GM21723 (cell line): ENCODE results near the gene RAB5IF.
"Not testable (repeated sequence)": the region's sequence is repeated elsewhere in the genome, so short reads cannot be mapped to it uniquely, and the experiment has no call there.

Source experiments
- ATAC-seq: cut with Tn5 transposase; IDR thresholded peaks from one replicate; pipeline ENCODE4 v1.9.1; 2021; ENCODE audit warnings: mild to moderate bottlenecking, moderate library complexity; ENCODE audit not compliant: unreplicated experiment

Gene RAB5IF

GRCh38 chr20:36605399-36606157, at the start of gene RAB5IF:
TSS of gene RAB5IF (plus strand) at chr20:36605779. CDS start at chr20:36605952, 173 bp downstream.
- peak; percentile 82 for ATAC-seq

- ATAC-seq, result no peak
Measured at GRCh38 chr20:36562724-36563123, 42.9 kb upstream of the RAB5IF start.

- no peak for ATAC-seq
Measured at GRCh38 chr20:36563374-36563773, 42.2 kb upstream of the RAB5IF start.

GRCh38 chr20:36564078-36564725, 41.4 kb upstream of the RAB5IF start:
- ATAC-seq, result not testable (repeated sequence)

- ATAC-seq, result not testable (repeated sequence)
Measured at GRCh38 chr20:36564726-36565121, 40.9 kb upstream of the RAB5IF start.

GRCh38 chr20:36565520-36565919, 40.1 kb upstream of the RAB5IF start:
- ATAC-seq, result no peak

- ATAC-seq, result no peak
Measured at GRCh38 chr20:36569847-36570429, 35.6 kb upstream of the RAB5IF start.

GRCh38 chr20:36571564-36572504, 33.7 kb upstream of the RAB5IF start:
- ATAC-seq, result no peak

GRCh38 chr20:36572701-36573102, 32.9 kb upstream of the RAB5IF start:
- ATAC-seq, result peak; percentile 30

- peak; percentile 63 for ATAC-seq
Measured at GRCh38 chr20:36573103-36573797, 32.3 kb upstream of the RAB5IF start, which contains the start of gene TGIF2. TSS of gene TGIF2 (plus strand) at chr20:36573597. CDS start at chr20:36578775, 5,178 bp downstream.

- no peak for ATAC-seq
Measured at GRCh38 chr20:36573798-36574365, 31.7 kb upstream of the RAB5IF start.

GRCh38 chr20:36574366-36575135, 31.0 kb upstream of the RAB5IF start:
- no peak for ATAC-seq

- ATAC-seq, result no peak
Measured at GRCh38 chr20:36576081-36576445, 29.5 kb upstream of the RAB5IF start.

- no peak for ATAC-seq
Measured at GRCh38 chr20:36578356-36579041, 27.1 kb upstream of the RAB5IF start.

GRCh38 chr20:36579996-36580545, 25.5 kb upstream of the RAB5IF start:
- no peak for ATAC-seq

GRCh38 chr20:36582322-36582721, 23.3 kb upstream of the RAB5IF start:
- ATAC-seq, result no peak

GRCh38 chr20:36582821-36583220, 22.8 kb upstream of the RAB5IF start:
- ATAC-seq, result no peak

- ATAC-seq, result no peak
Measured at GRCh38 chr20:36584018-36584481, 21.5 kb upstream of the RAB5IF start.
